ENCODE measurements around the gene PPP2R2B. TPM values are rescaled to one million over a fixed set of nuclear protein-coding genes. Genes with fewer than 3 reads are reported as not detected.

Gene PPP2R2B
- total and polyA plus RNA-seq, 2 donors (not counting 1 experiment from before 2014, with no cell fraction given) = 0.67 to 1.5 TPM

- TF ChIP-seq CTCF (conservative IDR thresholded peaks at IDR 0.05 in 1 of 2, IDR thresholded peaks at IDR 0.05 in 1 of 2; ENCODE audit: low read depth in 1 of 2, low read length in 2 of 2) (no peak), EZH2 (IDR thresholded peaks at IDR 0.05; ENCODE audit: low read length, missing control alignments) (no peak)
- no peak overlapping the region for H3K4me2 ChIP-seq (ENCODE audit: extremely low read depth, insufficient read depth, low read length)
- no peak overlapping the region for H3K9ac ChIP-seq (ENCODE audit: insufficient read depth, low read length)
- no peaks in the 10 kb centered on the region for H3K4me1 ChIP-seq (ENCODE audit: control insufficient read depth, extremely low read depth, insufficient read depth, low read length)
- no peaks in the 10 kb centered on the region for H3K9me3 ChIP-seq (ENCODE audit: control insufficient read depth, insufficient read depth, low read depth, low read length)
- no peak overlapping the region for H3K4me3 ChIP-seq (replicated peaks in 1 of 4; ENCODE audit: control extremely low read depth in 1 of 4, insufficient read depth in 1 of 4, low read depth in 3 of 4, low read length in 4 of 4)
- H2AFZ ChIP-seq (ENCODE audit: low read length) = no peak overlapping the region
- no peaks in the 10 kb centered on the region for H3K27me3 ChIP-seq (ENCODE audit: control insufficient read depth, insufficient read depth, low read length)
- H3K36me3 ChIP-seq (ENCODE audit: control insufficient read depth, insufficient read depth, low read length) = no peaks in the 10 kb centered on the region
- no peak overlapping the region for H3K27ac ChIP-seq (ENCODE audit: insufficient read depth, low read length)
- H3K79me2 ChIP-seq (ENCODE audit: control insufficient read depth, insufficient read depth, low read length) = no peaks in the 10 kb centered on the region
- no peak for DNase-seq (ENCODE audit: low read depth in 2 of 2)
- no peaks in the 10 kb centered on the region for H4K20me1 ChIP-seq (ENCODE audit: control insufficient read depth, extremely low read depth, insufficient read depth, low read length)
Observed at GRCh38 chr5:146599261-146599660, 279.3 kb downstream of the PPP2R2B start.

- Histone ChIP-seq H3K4me3 (replicated peaks in 1 of 4; ENCODE audit: control extremely low read depth in 1 of 4, insufficient read depth in 1 of 4, low read depth in 3 of 4, low read length in 4 of 4) (no peak overlapping the region), H3K9ac (ENCODE audit: insufficient read depth, low read length) (no peak overlapping the region), H3K4me2 (ENCODE audit: extremely low read depth, insufficient read depth, low read length) (no peak overlapping the region), H3K79me2 (ENCODE audit: control insufficient read depth, insufficient read depth, low read length) (no peaks in the 10 kb centered on the region), H3K27ac (ENCODE audit: insufficient read depth, low read length) (no peak overlapping the region), H3K9me3 (ENCODE audit: control insufficient read depth, insufficient read depth, low read depth, low read length) (no peaks in the 10 kb centered on the region), H3K4me1 (ENCODE audit: control insufficient read depth, extremely low read depth, insufficient read depth, low read length) (no peaks in the 10 kb centered on the region), H3K27me3 (ENCODE audit: control insufficient read depth, insufficient read depth, low read length) (no peaks in the 10 kb centered on the region), H4K20me1 (ENCODE audit: control insufficient read depth, extremely low read depth, insufficient read depth, low read length) (no peaks in the 10 kb centered on the region), H2AFZ (ENCODE audit: low read length) (no peak overlapping the region), H3K36me3 (ENCODE audit: control insufficient read depth, insufficient read depth, low read length) (no peaks in the 10 kb centered on the region)
- TF ChIP-seq CTCF (conservative IDR thresholded peaks at IDR 0.05 in 1 of 2, IDR thresholded peaks at IDR 0.05 in 1 of 2; ENCODE audit: low read depth in 1 of 2, low read length in 2 of 2) = no peak
- TF ChIP-seq EZH2 (IDR thresholded peaks at IDR 0.05; ENCODE audit: low read length, missing control alignments) = no peak
- no peak for DNase-seq (ENCODE audit: low read depth in 2 of 2)
Observed at GRCh38 chr5:146595088-146595487, 283.5 kb downstream of the PPP2R2B start.

- no peak overlapping the region for H3K27ac ChIP-seq (ENCODE audit: insufficient read depth, low read length)
- TF ChIP-seq EZH2 (IDR thresholded peaks at IDR 0.05; ENCODE audit: low read length, missing control alignments) = no peak
- no peaks in the 10 kb centered on the region for H4K20me1 ChIP-seq (ENCODE audit: control insufficient read depth, extremely low read depth, insufficient read depth, low read length)
- H3K9ac ChIP-seq (ENCODE audit: insufficient read depth, low read length) = no peak overlapping the region
- no peak overlapping the region for H3K4me3 ChIP-seq (replicated peaks in 1 of 4; ENCODE audit: control extremely low read depth in 1 of 4, insufficient read depth in 1 of 4, low read depth in 3 of 4, low read length in 4 of 4)
- no peak overlapping the region for H2AFZ ChIP-seq (ENCODE audit: low read length)
- no peak for DNase-seq (ENCODE audit: low read depth in 2 of 2)
- H3K27me3 ChIP-seq (ENCODE audit: control insufficient read depth, insufficient read depth, low read length) = no peaks in the 10 kb centered on the region
- no peak overlapping the region for H3K4me2 ChIP-seq (ENCODE audit: extremely low read depth, insufficient read depth, low read length)
- H3K79me2 ChIP-seq (ENCODE audit: control insufficient read depth, insufficient read depth, low read length) = no peaks in the 10 kb centered on the region
- no peaks in the 10 kb centered on the region for H3K9me3 ChIP-seq (ENCODE audit: control insufficient read depth, insufficient read depth, low read depth, low read length)
- no peaks in the 10 kb centered on the region for H3K36me3 ChIP-seq (ENCODE audit: control insufficient read depth, insufficient read depth, low read length)
- H3K4me1 ChIP-seq (ENCODE audit: control insufficient read depth, extremely low read depth, insufficient read depth, low read length) = no peaks in the 10 kb centered on the region
Observed at GRCh38 chr5:146592352-146592751, 286.2 kb downstream of the PPP2R2B start.

All from fibroblast of lung (primary cell).